Subcutaneous abdominal adipose tissue (tissue), 5 donors: ENCODE results near the gene CYSLTR2.

ENCODE experiments used
- H3K27ac ChIP-seq: one replicate; pipeline ENCODE4 v1.7.0; 2013; ENCODE audit warnings: low read depth, mild to moderate bottlenecking, inconsistent platforms, low read length, moderate library complexity
- H3K27me3 ChIP-seq, 5 donors: one replicate each; pipeline ENCODE4 v1.7.0; 2013; ENCODE audit warnings: low read length in 5 of 5, inconsistent platforms in 1 of 5; ENCODE audit not compliant: control insufficient read depth in 5 of 5, insufficient read depth in 4 of 5
- H3K36me3 ChIP-seq, 5 donors: one replicate each; pipeline ENCODE4 v1.7.0; 2013; ENCODE audit warnings: low read length in 5 of 5; ENCODE audit not compliant: control insufficient read depth in 5 of 5, insufficient read depth in 5 of 5
- H3K4me1 ChIP-seq, 5 donors: one replicate each; pipeline ENCODE4 v1.7.0; 2013; ENCODE audit warnings: low read length in 5 of 5, mild to moderate bottlenecking in 3 of 5, moderate library complexity in 1 of 5; ENCODE audit not compliant: control insufficient read depth in 5 of 5, insufficient read depth in 5 of 5
- H3K4me3 ChIP-seq, 5 donors: one replicate each; pipeline ENCODE4 v1.7.0; 2013; ENCODE audit warnings: low read length in 5 of 5, low read depth in 1 of 5
- H3K9ac ChIP-seq, 5 donors: one replicate each; pipeline ENCODE4 v1.7.0; 2013; ENCODE audit warnings: low read length in 5 of 5, mild to moderate bottlenecking in 4 of 5, moderate library complexity in 3 of 5
- H3K9me3 ChIP-seq, 5 donors: one replicate each; pipeline ENCODE4 v1.7.0; 2013; ENCODE audit warnings: low read length in 5 of 5; ENCODE audit not compliant: control insufficient read depth in 5 of 5
- donor health status: healthy.
- donor health status: healthy.
- donor health status: healthy.
- donor health status: healthy.
- donor health status: healthy.

Gene CYSLTR2

GRCh38 chr13:48629277-48629676 is 24.5 kb upstream of the CYSLTR2 start:
- no peak overlapping the region for H3K4me3 ChIP-seq
- no peak overlapping the region for H3K27ac ChIP-seq
- no peaks in the 10 kb centered on the region for H3K27me3 ChIP-seq
- H3K9me3 ChIP-seq = no peaks in the 10 kb centered on the region
- no peak overlapping the region for H3K9ac ChIP-seq
- no peaks in the 10 kb centered on the region for H3K36me3 ChIP-seq
- peaks cover 0 to 60% (median 46%) of the 10 kb centered on the region in 5 donors for H3K4me1 ChIP-seq

GRCh38 chr13:48630291-48630690 is 23.4 kb upstream of the CYSLTR2 start:
- H3K27ac ChIP-seq = no peak overlapping the region

GRCh38 chr13:48630773-48631172 is 23.0 kb upstream of the CYSLTR2 start:
- Histone ChIP-seq H3K27me3 (no peaks in the 10 kb centered on the region), H3K4me1 (peaks cover 0 to 53% (median 38%) of the 10 kb centered on the region in 5 donors), H3K27ac (no peak overlapping the region), H3K36me3 (no peaks in the 10 kb centered on the region), H3K9me3 (no peaks in the 10 kb centered on the region), H3K9ac (no peak overlapping the region), H3K4me3 (no peak overlapping the region)

More at GRCh38 chr13:48630291-48630690, 23.4 kb upstream of the CYSLTR2 start:
- H3K27me3 ChIP-seq = no peaks in the 10 kb centered on the region
- H3K9ac ChIP-seq = no peak overlapping the region
- H3K9me3 ChIP-seq = no peaks in the 10 kb centered on the region
- peaks cover 0 to 58% (median 43%) of the 10 kb centered on the region in 5 donors for H3K4me1 ChIP-seq
- no peaks in the 10 kb centered on the region for H3K36me3 ChIP-seq
- H3K4me3 ChIP-seq = no peak overlapping the region

GRCh38 chr13:48631441-48631840 is 22.3 kb upstream of the CYSLTR2 start:
- peaks cover 0 to 49% (median 32%) of the 10 kb centered on the region in 5 donors for H3K4me1 ChIP-seq
- no peak overlapping the region for H3K27ac ChIP-seq
- H3K27me3 ChIP-seq = no peaks in the 10 kb centered on the region
- H3K9me3 ChIP-seq = peaks cover 0 to 6% (median 4%) of the 10 kb centered on the region in 5 donors
- H3K36me3 ChIP-seq = no peaks in the 10 kb centered on the region
- H3K9ac ChIP-seq = peak overlapping the region in 1 of 5 donors; percentile 27
- H3K4me3 ChIP-seq = no peak overlapping the region

GRCh38 chr13:48633700-48634099 is 20.0 kb upstream of the CYSLTR2 start:
- H3K27me3 ChIP-seq = no peaks in the 10 kb centered on the region
- H3K27ac ChIP-seq = no peak overlapping the region
- no peaks in the 10 kb centered on the region for H3K36me3 ChIP-seq
- H3K9ac ChIP-seq = no peak overlapping the region
- peaks cover 0 to 50% (median 30%) of the 10 kb centered on the region in 5 donors for H3K4me1 ChIP-seq
- no peak overlapping the region for H3K4me3 ChIP-seq
- H3K9me3 ChIP-seq = peaks cover 4 to 10% (median 9%) of the 10 kb centered on the region in 5 donors

GRCh38 chr13:48634636-48635035 is 19.1 kb upstream of the CYSLTR2 start:
- Histone ChIP-seq H3K36me3 (no peaks in the 10 kb centered on the region), H3K9ac (no peak overlapping the region), H3K27me3 (no peaks in the 10 kb centered on the region), H3K9me3 (peaks cover 4 to 10% (median 9%) of the 10 kb centered on the region in 5 donors), H3K4me3 (no peak overlapping the region), H3K27ac (peak overlapping the region; percentile 34), H3K4me1 (peaks cover 0 to 50% (median 30%) of the 10 kb centered on the region in 5 donors)

- no peaks in the 10 kb centered on the region for H3K27me3 ChIP-seq
- no peak overlapping the region for H3K27ac ChIP-seq
- H3K4me1 ChIP-seq = peaks cover 0 to 50% (median 27%) of the 10 kb centered on the region in 5 donors
- H3K36me3 ChIP-seq = no peaks in the 10 kb centered on the region
- H3K4me3 ChIP-seq = no peak overlapping the region
- H3K9me3 ChIP-seq = peaks cover 4 to 10% (median 9%) of the 10 kb centered on the region in 5 donors
- no peak overlapping the region for H3K9ac ChIP-seq
These were observed 18.3 kb upstream of the CYSLTR2 start for GRCh38 chr13:48635478-48635877.

GRCh38 chr13:48636550-48636949 is 17.2 kb upstream of the CYSLTR2 start:
- Histone ChIP-seq H3K36me3 (no peaks in the 10 kb centered on the region), H3K4me1 (peaks cover 0 to 44% (median 16%) of the 10 kb centered on the region in 5 donors), H3K27me3 (no peaks in the 10 kb centered on the region), H3K4me3 (peak overlapping the region in 1 of 5 donors; percentile 43), H3K9ac (no peak overlapping the region), H3K27ac (no peak overlapping the region), H3K9me3 (peaks cover 4 to 10% (median 9%) of the 10 kb centered on the region in 5 donors)

- H3K9me3 ChIP-seq = peaks cover 4 to 10% (median 9%) of the 10 kb centered on the region in 5 donors
These were observed 16.1 kb upstream of the CYSLTR2 start for GRCh38 chr13:48637601-48638000.

GRCh38 chr13:48640767-48641166 is 13.0 kb upstream of the CYSLTR2 start:
- H3K9me3 ChIP-seq = peaks cover 4 to 10% (median 9%) of the 10 kb centered on the region in 5 donors
- H3K9ac ChIP-seq = no peak overlapping the region
- peaks cover 0 to 15% (median 8%) of the 10 kb centered on the region in 5 donors for H3K4me1 ChIP-seq
- no peaks in the 10 kb centered on the region for H3K36me3 ChIP-seq
- no peak overlapping the region for H3K4me3 ChIP-seq
- H3K27ac ChIP-seq = no peak overlapping the region
- no peaks in the 10 kb centered on the region for H3K27me3 ChIP-seq

More at GRCh38 chr13:48637601-48638000, 16.1 kb upstream of the CYSLTR2 start:
- H3K36me3 ChIP-seq = no peaks in the 10 kb centered on the region
- H3K9ac ChIP-seq = no peak overlapping the region
- H3K27me3 ChIP-seq = no peaks in the 10 kb centered on the region
- peak overlapping the region in 1 of 5 donors; percentile 31 for H3K4me3 ChIP-seq
- H3K27ac ChIP-seq = no peak overlapping the region
- peaks cover 0 to 36% (median 12%) of the 10 kb centered on the region in 5 donors for H3K4me1 ChIP-seq
